ENCODE measurements around the gene ELFN2.
"Not testable (repeated sequence)": the region's sequence is repeated elsewhere in the genome, so short reads cannot be mapped to it uniquely, and the experiment has no call there.

ELFN2 gene

GRCh38 chr22:37409459-37410050 is 17.7 kb downstream of the ELFN2 start:
- no peak for DNase-seq

GRCh38 chr22:37409031-37409430 is 18.2 kb downstream of the ELFN2 start:
- no peak for DNase-seq

GRCh38 chr22:37407856-37408255 is 19.4 kb downstream of the ELFN2 start:
- DNase-seq = no peak

GRCh38 chr22:37406441-37407235 is 20.6 kb downstream of the ELFN2 start:
- no peak for DNase-seq

- DNase-seq = no peak
Measured at GRCh38 chr22:37404091-37404490, 23.2 kb downstream of the ELFN2 start.

GRCh38 chr22:37403267-37403960 is 23.9 kb downstream of the ELFN2 start:
- no peak for DNase-seq

- no peak for DNase-seq
Measured at GRCh38 chr22:37402184-37402506, 25.1 kb downstream of the ELFN2 start.

GRCh38 chr22:37401401-37402183 is 25.7 kb downstream of the ELFN2 start:
- no peak for DNase-seq

GRCh38 chr22:37400719-37401118 is 26.6 kb downstream of the ELFN2 start:
- no peak for DNase-seq

GRCh38 chr22:37399457-37399856 is 27.8 kb downstream of the ELFN2 start:
- not testable (repeated sequence) for DNase-seq

GRCh38 chr22:37397226-37397625 is 30.1 kb downstream of the ELFN2 start:
- no peak for DNase-seq

- no peak for DNase-seq
Measured at GRCh38 chr22:37396488-37397084, 30.7 kb downstream of the ELFN2 start.

- no peak for DNase-seq
Measured at GRCh38 chr22:37394341-37394740, 32.9 kb downstream of the ELFN2 start.

- DNase-seq = no peak
Measured at GRCh38 chr22:37393746-37394145, 33.5 kb downstream of the ELFN2 start.

GRCh38 chr22:37392721-37393328 is 34.5 kb downstream of the ELFN2 start:
- DNase-seq = no peak

GRCh38 chr22:37391702-37392101 is 35.6 kb downstream of the ELFN2 start:
- no peak for DNase-seq

- no peak for DNase-seq
Measured at GRCh38 chr22:37390075-37390474, 37.2 kb downstream of the ELFN2 start.

- DNase-seq = no peak
Measured at GRCh38 chr22:37388538-37388937, 38.7 kb downstream of the ELFN2 start.

- DNase-seq = no peak
Measured at GRCh38 chr22:37387793-37388192, 39.5 kb downstream of the ELFN2 start.

- no peak for DNase-seq
Measured at GRCh38 chr22:37386441-37386840, 40.8 kb downstream of the ELFN2 start.

GRCh38 chr22:37384691-37385090 is 42.6 kb downstream of the ELFN2 start:
- DNase-seq = no peak

GRCh38 chr22:37383341-37383740 is 43.9 kb downstream of the ELFN2 start:
- DNase-seq = no peak

GRCh38 chr22:37381489-37381888 is 45.8 kb downstream of the ELFN2 start:
- no peak for DNase-seq

All from activated CD4-positive, alpha-beta T cell treated with anti-CD3 and anti-CD28 coated beads for 48 hours (primary cell).